Diencephalon (tissue), 1 donor: ENCODE measurements around the gene GFPT2. TPM values are rescaled to one million over a fixed set of nuclear protein-coding genes. Genes with fewer than 3 reads are reported as not detected.

ENCODE experiments used
- total RNA-seq: library from RNA; depleted of rRNA; stranded (reverse); fragments of >200 nt; gene quantifications from one replicate; pipeline ENCODE4 v1.2.3, GENCODE V29; 2014

Gene GFPT2
- 12.9 TPM for total RNA-seq

GRCh38 chr5:180353048-180353979 is at the start of gene GFPT2:
TSS of gene GFPT2 (minus strand) at chr5:180353336. CDS start at chr5:180353217, 119 bp downstream.

GRCh38 chr5:180291943-180292831 is 60.9 kb downstream of the GFPT2 start, which contains the start of gene MAPK9:
TSS of gene MAPK9 (minus strand) at chr5:180292083. CDS start at chr5:180280561, 11,522 bp downstream.

Other genes with a start within 250 kb of the GFPT2 start
- gene RASGEF1C, start 144.1 kb downstream of the GFPT2 start, total RNA-seq, result 8.5 TPM
- gene MAPK9, start 61.3 kb downstream of the GFPT2 start, total RNA-seq, result 107 TPM
- gene CNOT6, start 141.0 kb upstream of the GFPT2 start, total RNA-seq, result 35.8 TPM
- not detected for gene SCGB3A1, start 238.2 kb upstream of the GFPT2 start, total RNA-seq